Measurements from ENCODE around the gene HOXA3. TPM values are rescaled to one million over a fixed set of nuclear protein-coding genes. Genes with fewer than 3 reads are reported as not detected.

The HOXA3 gene
- total RNA-seq, 1 donor from 2014 or later: not detected

- peaks cover 12% of the 10 kb centered on the region for H3K9me3 Mint-ChIP-seq
- no peak overlapping the region for H3K27ac Mint-ChIP-seq
- H2AFZ ChIP-seq (replicated peaks): no peak overlapping the region
- no peak overlapping the region for H3K27ac ChIP-seq
- H3K27me3 ChIP-seq: peaks cover 100% of the 10 kb centered on the region
- no peak overlapping the region for H3K4me3 Mint-ChIP-seq
- TF ChIP-seq EZH2 (IDR thresholded peaks at IDR 0.05): peak; percentile 2
- no peak for TF ChIP-seq CTCF (IDR thresholded peaks at IDR 0.05)
- peak; percentile 11 for TF ChIP-seq EZH2phosphoT487 (IDR thresholded peaks at IDR 0.05)
- H4K20me1 ChIP-seq (ENCODE audit: low read depth): peaks cover 66% of the 10 kb centered on the region
- H3K36me3 ChIP-seq: no peaks in the 10 kb centered on the region
- no peaks in the 10 kb centered on the region for H3K36me3 Mint-ChIP-seq
- peaks cover 9% of the 10 kb centered on the region for H3K4me1 ChIP-seq
- H3K4me2 ChIP-seq: no peak overlapping the region
- peaks cover 9% of the 10 kb centered on the region for H3F3A ChIP-seq (ENCODE audit: low read depth)
- H3K27me3 Mint-ChIP-seq (ENCODE audit: insufficient read depth, low read depth): peaks cover 89% of the 10 kb centered on the region
- H3K79me2 ChIP-seq (ENCODE audit: low read depth): no peaks in the 10 kb centered on the region
- H3K4me3 ChIP-seq: no peak overlapping the region
- H3K9ac ChIP-seq: no peak overlapping the region
- no peaks in the 10 kb centered on the region for H3K9me3 ChIP-seq (ENCODE audit: low read depth)
- peaks cover 10% of the 10 kb centered on the region for H3K4me1 Mint-ChIP-seq
- DNase-seq (ENCODE audit: low spot score): no peak
Observed at GRCh38 chr7:27093184-27093895, 59.0 kb downstream of the HOXA3 start.

GRCh38 chr7:27092819-27093110 is 59.6 kb downstream of the HOXA3 start:
- Mint-ChIP-seq H3K4me1 (peaks cover 10% of the 10 kb centered on the region), H3K9me3 (peaks cover 12% of the 10 kb centered on the region), H3K27me3 (ENCODE audit: insufficient read depth, low read depth) (peaks cover 87% of the 10 kb centered on the region), H3K4me3 (no peak overlapping the region), H3K27ac (no peak overlapping the region), H3K36me3 (no peaks in the 10 kb centered on the region)
- Histone ChIP-seq H2AFZ (replicated peaks) (no peak overlapping the region), H3K9me3 (ENCODE audit: low read depth) (no peaks in the 10 kb centered on the region), H3K27me3 (peaks cover 100% of the 10 kb centered on the region), H3K4me2 (no peak overlapping the region), H3F3A (ENCODE audit: low read depth) (peaks cover 9% of the 10 kb centered on the region), H3K36me3 (no peaks in the 10 kb centered on the region), H3K4me3 (no peak overlapping the region), H3K27ac (no peak overlapping the region), H3K79me2 (ENCODE audit: low read depth) (no peaks in the 10 kb centered on the region), H3K9ac (no peak overlapping the region), H4K20me1 (ENCODE audit: low read depth) (peaks cover 61% of the 10 kb centered on the region), H3K4me1 (peaks cover 7% of the 10 kb centered on the region)
- TF ChIP-seq EZH2 (IDR thresholded peaks at IDR 0.05) (no peak), CTCF (IDR thresholded peaks at IDR 0.05) (no peak), EZH2phosphoT487 (IDR thresholded peaks at IDR 0.05) (no peak)
- DNase-seq (ENCODE audit: low spot score): no peak

- H3K27me3 ChIP-seq: peaks cover 100% of the 10 kb centered on the region
- H3K36me3 Mint-ChIP-seq: no peaks in the 10 kb centered on the region
- peaks cover 55% of the 10 kb centered on the region for H4K20me1 ChIP-seq (ENCODE audit: low read depth)
- H3F3A ChIP-seq (ENCODE audit: low read depth): peaks cover 9% of the 10 kb centered on the region
- peaks cover 7% of the 10 kb centered on the region for H3K4me1 ChIP-seq
- no peak overlapping the region for H3K9ac ChIP-seq
- no peaks in the 10 kb centered on the region for H3K36me3 ChIP-seq
- peaks cover 16% of the 10 kb centered on the region for H3K9me3 Mint-ChIP-seq
- H3K27ac Mint-ChIP-seq: no peak overlapping the region
- no peak overlapping the region for H3K4me3 Mint-ChIP-seq
- H2AFZ ChIP-seq (replicated peaks): no peak overlapping the region
- no peaks in the 10 kb centered on the region for H3K9me3 ChIP-seq (ENCODE audit: low read depth)
- H3K27me3 Mint-ChIP-seq (ENCODE audit: insufficient read depth, low read depth): peaks cover 87% of the 10 kb centered on the region
- H3K4me3 ChIP-seq: no peak overlapping the region
- H3K4me1 Mint-ChIP-seq: peaks cover 8% of the 10 kb centered on the region
- H3K27ac ChIP-seq: no peak overlapping the region
- peak; percentile 66 for TF ChIP-seq EZH2phosphoT487 (IDR thresholded peaks at IDR 0.05)
- TF ChIP-seq CTCF (IDR thresholded peaks at IDR 0.05): no peak
- TF ChIP-seq EZH2 (IDR thresholded peaks at IDR 0.05): peak; percentile 77
- no peak overlapping the region for H3K4me2 ChIP-seq
- DNase-seq (ENCODE audit: low spot score): peak; percentile 11
- H3K79me2 ChIP-seq (ENCODE audit: low read depth): no peaks in the 10 kb centered on the region
Observed at GRCh38 chr7:27091941-27092818, 60.2 kb downstream of the HOXA3 start.

All from neural progenitor cell (in vitro differentiated cells).